Neural progenitor cell (in vitro differentiated cells): ENCODE data around the gene ACTL7A.

Experiments
- EZH2 ChIP-seq: fragments of 200-600 bp; sonication (generic); IDR thresholded peaks from 2 replicates; pipeline ENCODE4 v1.6.1; 2017; ENCODE audit warnings: antibody characterized with exemption, mild to moderate bottlenecking, moderate library complexity
- EZH2phosphoT487 ChIP-seq: fragments of 200-600 bp; sonication (generic); IDR thresholded peaks from 2 replicates; pipeline ENCODE4 v1.6.1; 2017; ENCODE audit warnings: antibody characterized with exemption
- TF ChIP-seq, protein P1 (sequence below): fragments of 200-600 bp; sonication (generic); IDR thresholded peaks from 2 replicates; pipeline ENCODE4 v1.5.1; 2017; ENCODE audit warnings: antibody characterized with exemption, mild to moderate bottlenecking

DNA sequence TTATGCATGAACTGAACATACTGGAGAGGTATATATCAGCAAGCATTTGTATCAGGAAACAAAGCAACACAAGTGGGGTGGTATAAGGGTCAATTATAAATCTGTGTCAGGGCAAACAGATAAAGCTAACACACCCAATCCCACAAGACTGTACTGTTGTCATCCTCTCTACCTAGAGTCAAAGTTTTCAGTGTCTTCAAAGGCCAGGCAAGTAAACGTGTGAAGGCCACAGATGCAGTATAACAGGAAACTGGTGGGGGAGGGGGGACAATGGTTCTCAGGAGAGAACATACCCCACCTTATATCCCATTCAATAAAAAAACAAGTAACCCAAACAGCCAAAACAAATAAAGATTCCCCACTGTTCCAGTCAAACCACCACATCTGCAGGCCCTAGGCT lies 49.8 kb downstream of the ACTL7A start:
- TF ChIP-seq, protein P1, sequence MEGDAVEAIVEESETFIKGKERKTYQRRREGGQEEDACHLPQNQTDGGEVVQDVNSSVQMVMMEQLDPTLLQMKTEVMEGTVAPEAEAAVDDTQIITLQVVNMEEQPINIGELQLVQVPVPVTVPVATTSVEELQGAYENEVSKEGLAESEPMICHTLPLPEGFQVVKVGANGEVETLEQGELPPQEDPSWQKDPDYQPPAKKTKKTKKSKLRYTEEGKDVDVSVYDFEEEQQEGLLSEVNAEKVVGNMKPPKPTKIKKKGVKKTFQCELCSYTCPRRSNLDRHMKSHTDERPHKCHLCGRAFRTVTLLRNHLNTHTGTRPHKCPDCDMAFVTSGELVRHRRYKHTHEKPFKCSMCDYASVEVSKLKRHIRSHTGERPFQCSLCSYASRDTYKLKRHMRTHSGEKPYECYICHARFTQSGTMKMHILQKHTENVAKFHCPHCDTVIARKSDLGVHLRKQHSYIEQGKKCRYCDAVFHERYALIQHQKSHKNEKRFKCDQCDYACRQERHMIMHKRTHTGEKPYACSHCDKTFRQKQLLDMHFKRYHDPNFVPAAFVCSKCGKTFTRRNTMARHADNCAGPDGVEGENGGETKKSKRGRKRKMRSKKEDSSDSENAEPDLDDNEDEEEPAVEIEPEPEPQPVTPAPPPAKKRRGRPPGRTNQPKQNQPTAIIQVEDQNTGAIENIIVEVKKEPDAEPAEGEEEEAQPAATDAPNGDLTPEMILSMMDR = no peak
- no peak for TF ChIP-seq EZH2
- TF ChIP-seq EZH2phosphoT487 = no peak
